HTR-8/SVneo (cell line): ENCODE data around the gene ATXN1.

Experiments used
- DNase-seq: peaks from one replicate; pipeline ENCODE4 v3.0.0; 2011; ENCODE audit warnings: low spot score, mixed read lengths; ENCODE audit not compliant: insufficient read length
- FAIRE-seq: peaks from 2 replicates; lab custom pipeline; 2011; peaks lifted over from hg19 to GRCh38; lab: Jason Lieb, UNC

The ATXN1 gene

GRCh38 chr6:16783952-16784565 is 22.8 kb upstream of the ATXN1 start:
- DNase-seq: no peak

GRCh38 chr6:16783509-16783908 is 22.2 kb upstream of the ATXN1 start:
- DNase-seq (no peak), FAIRE-seq (no peak)

More at GRCh38 chr6:16783952-16784565, 22.8 kb upstream of the ATXN1 start:
- no peak for FAIRE-seq

- DNase-seq (no peak), FAIRE-seq (peak; percentile 26)
Observed at GRCh38 chr6:16782278-16782677, 21.0 kb upstream of the ATXN1 start.

- DNase-seq: no peak
- no peak for FAIRE-seq
Observed at GRCh38 chr6:16781348-16782169, 20.3 kb upstream of the ATXN1 start.

- DNase-seq (no peak), FAIRE-seq (no peak)
Observed at GRCh38 chr6:16778521-16778920, 17.3 kb upstream of the ATXN1 start.

GRCh38 chr6:16777794-16778193 is 16.5 kb upstream of the ATXN1 start:
- DNase-seq (no peak), FAIRE-seq (no peak)

- peak; percentile 64 for FAIRE-seq
Observed at GRCh38 chr6:16776394-16777017, 15.2 kb upstream of the ATXN1 start.

GRCh38 chr6:16774437-16774836 is 13.2 kb upstream of the ATXN1 start:
- FAIRE-seq: no peak
- DNase-seq: no peak

More at GRCh38 chr6:16776394-16777017, 15.2 kb upstream of the ATXN1 start:
- no peak for DNase-seq

- FAIRE-seq (no peak), DNase-seq (no peak)
Observed at GRCh38 chr6:16773362-16773761, 12.1 kb upstream of the ATXN1 start.

GRCh38 chr6:16770701-16771569 is 9.7 kb upstream of the ATXN1 start:
- DNase-seq (no peak), FAIRE-seq (no peak)

GRCh38 chr6:16769986-16770376 is 8.7 kb upstream of the ATXN1 start:
- DNase-seq: no peak
- FAIRE-seq: no peak

GRCh38 chr6:16769131-16769985 is 8.1 kb upstream of the ATXN1 start:
- no peak for DNase-seq
- no peak for FAIRE-seq

GRCh38 chr6:16768477-16768830 is 7.2 kb upstream of the ATXN1 start:
- DNase-seq: no peak
- FAIRE-seq: no peak

GRCh38 chr6:16767765-16768476 is 6.7 kb upstream of the ATXN1 start:
- FAIRE-seq: no peak
- DNase-seq: no peak

- no peak for FAIRE-seq
- DNase-seq: no peak
Observed at GRCh38 chr6:16766836-16767745, 5.8 kb upstream of the ATXN1 start.

- no peak for DNase-seq
- peak; percentile 48 for FAIRE-seq
Observed at GRCh38 chr6:16766043-16766536, 4.8 kb upstream of the ATXN1 start.

GRCh38 chr6:16765235-16765634 is 4.0 kb upstream of the ATXN1 start:
- no peak for DNase-seq
- FAIRE-seq: no peak
